ENCODE measurements around the gene MAN2B1.
A peak's percentile ranks its signal among the peaks of the same experiment; 100 is the strongest.
"Not testable (repeated sequence)": the region's sequence is repeated elsewhere in the genome, so short reads cannot be mapped to it uniquely, and the experiment has no call there.

The MAN2B1 gene

GRCh38 chr19:12626958-12627357 lies 39.6 kb downstream of the MAN2B1 start:
- H3K27ac ChIP-seq, result no peak overlapping the region
- TF ChIP-seq, protein P1, sequence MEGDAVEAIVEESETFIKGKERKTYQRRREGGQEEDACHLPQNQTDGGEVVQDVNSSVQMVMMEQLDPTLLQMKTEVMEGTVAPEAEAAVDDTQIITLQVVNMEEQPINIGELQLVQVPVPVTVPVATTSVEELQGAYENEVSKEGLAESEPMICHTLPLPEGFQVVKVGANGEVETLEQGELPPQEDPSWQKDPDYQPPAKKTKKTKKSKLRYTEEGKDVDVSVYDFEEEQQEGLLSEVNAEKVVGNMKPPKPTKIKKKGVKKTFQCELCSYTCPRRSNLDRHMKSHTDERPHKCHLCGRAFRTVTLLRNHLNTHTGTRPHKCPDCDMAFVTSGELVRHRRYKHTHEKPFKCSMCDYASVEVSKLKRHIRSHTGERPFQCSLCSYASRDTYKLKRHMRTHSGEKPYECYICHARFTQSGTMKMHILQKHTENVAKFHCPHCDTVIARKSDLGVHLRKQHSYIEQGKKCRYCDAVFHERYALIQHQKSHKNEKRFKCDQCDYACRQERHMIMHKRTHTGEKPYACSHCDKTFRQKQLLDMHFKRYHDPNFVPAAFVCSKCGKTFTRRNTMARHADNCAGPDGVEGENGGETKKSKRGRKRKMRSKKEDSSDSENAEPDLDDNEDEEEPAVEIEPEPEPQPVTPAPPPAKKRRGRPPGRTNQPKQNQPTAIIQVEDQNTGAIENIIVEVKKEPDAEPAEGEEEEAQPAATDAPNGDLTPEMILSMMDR (IDR thresholded peaks at IDR 0.05), result no peak
- no peak for TF ChIP-seq ZFX (IDR thresholded peaks at IDR 0.05; ENCODE audit: borderline replicate concordance)

DNA sequence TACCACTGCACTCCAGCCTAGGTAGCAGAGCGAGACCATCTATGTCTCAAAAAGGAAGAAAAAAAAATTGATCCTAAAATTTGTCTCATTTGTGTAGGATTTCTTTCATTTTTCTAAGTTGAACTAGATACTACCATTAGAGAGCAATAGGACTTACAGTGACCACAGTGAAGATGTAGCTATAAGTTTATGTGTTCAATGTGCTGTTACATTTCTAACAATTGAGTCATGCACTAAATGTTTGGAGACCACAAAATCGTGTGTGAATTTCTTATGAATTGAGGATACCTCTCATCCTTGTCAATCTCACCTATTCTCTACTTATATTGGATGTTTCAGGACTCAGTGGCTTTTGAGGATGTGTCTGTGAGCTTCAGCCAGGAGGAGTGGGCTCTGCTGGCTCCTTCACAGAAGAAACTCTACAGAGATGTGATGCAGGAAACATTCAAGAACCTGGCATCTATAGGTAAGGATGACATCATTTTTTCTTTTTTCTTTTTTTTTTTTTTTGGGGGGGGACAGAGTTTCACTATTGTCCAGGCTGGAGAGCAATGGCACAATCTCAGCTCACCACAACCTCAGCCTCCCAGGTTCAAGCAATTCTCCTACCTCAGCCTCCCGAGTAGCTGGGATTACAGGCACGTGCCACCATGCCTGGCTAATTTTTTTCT lies 43.0 kb downstream of the MAN2B1 start:
- no peak overlapping the region for H3K27ac ChIP-seq
- TF ChIP-seq, protein P1 (IDR thresholded peaks at IDR 0.05), result no peak
- TF ChIP-seq ZFX (IDR thresholded peaks at IDR 0.05; ENCODE audit: borderline replicate concordance), result no peak

GRCh38 chr19:12621253-12622024 lies 45.1 kb downstream of the MAN2B1 start:
- H3K27ac ChIP-seq, result not testable (repeated sequence)

GRCh38 chr19:12617646-12618045 lies 48.9 kb downstream of the MAN2B1 start:
- no peak for TF ChIP-seq ZFX (IDR thresholded peaks at IDR 0.05; ENCODE audit: borderline replicate concordance)
- TF ChIP-seq, protein P1 (IDR thresholded peaks at IDR 0.05), result no peak
- H3K27ac ChIP-seq, result no peak overlapping the region

DNA sequence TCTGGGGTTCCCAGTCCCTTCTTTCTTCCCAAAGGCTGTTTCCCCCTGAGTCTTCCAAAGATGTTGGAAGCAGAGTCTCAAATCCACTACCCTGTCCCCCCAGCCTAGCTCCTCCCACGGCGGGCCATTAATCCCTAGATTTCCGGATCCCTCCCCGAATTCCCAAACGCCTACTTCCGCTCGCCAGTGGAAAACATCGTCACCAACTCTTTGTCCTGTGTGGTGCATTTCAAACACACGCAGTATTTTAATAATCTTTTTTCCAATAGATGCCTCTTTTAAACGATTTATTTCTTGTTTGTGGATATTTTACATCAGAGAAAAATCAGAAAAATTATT lies 55.2 kb downstream of the MAN2B1 start:
- H3K27ac ChIP-seq, result peak overlapping the region; percentile 81
- no peak for TF ChIP-seq ZFX (IDR thresholded peaks at IDR 0.05; ENCODE audit: borderline replicate concordance)
- TF ChIP-seq, protein P1 (IDR thresholded peaks at IDR 0.05), result no peak

- no peak for TF ChIP-seq ZFX (IDR thresholded peaks at IDR 0.05; ENCODE audit: borderline replicate concordance)
- TF ChIP-seq, protein P1 (IDR thresholded peaks at IDR 0.05), result no peak
- peak within 1 kb of the TSS; percentile 81 for H3K27ac ChIP-seq
These were observed 55.8 kb downstream of the MAN2B1 start, which contains the start of the genes ZNF490 and ZNF791 for GRCh38 chr19:12610540-12611360. ZNF490 (minus strand) TSS chr19:12610813; CDS start chr19:12610680, 133 bp downstream. ZNF791 (plus strand) TSS chr19:12610920; CDS start chr19:12611080, 160 bp downstream.

GRCh38 chr19:12607631-12608030 lies 58.9 kb downstream of the MAN2B1 start:
- no peak for TF ChIP-seq ZFX (IDR thresholded peaks at IDR 0.05; ENCODE audit: borderline replicate concordance)
- TF ChIP-seq, protein P1 (IDR thresholded peaks at IDR 0.05), result no peak
- H3K27ac ChIP-seq, result no peak overlapping the region
